ENCODE results near the gene DRD5. TPM values are rescaled to one million over a fixed set of nuclear protein-coding genes. Genes with fewer than 3 reads are reported as not detected.

Gene DRD5
- total RNA-seq = not detected in 2 replicates

GRCh38 chr4:9781343-9782135, at the start of gene DRD5:
TSS of gene DRD5 (plus strand) at chr4:9781634. CDS start at chr4:9782030, 396 bp downstream.

Other genes with a start within 250 kb of the DRD5 start
- gene SLC2A9, start 239.9 kb downstream of the DRD5 start, total RNA-seq = 2.4 and 3.8 TPM in 2 replicates